ENCODE results near the gene ATP10B.
"Not testable (repeated sequence)": the region's sequence is repeated elsewhere in the genome, so short reads cannot be mapped to it uniquely, and the experiment has no call there.

- not testable (repeated sequence) for TF ChIP-seq E2F4 (CRISPR knock-in tag; IDR thresholded peaks at IDR 0.05; ENCODE audit: borderline replicate concordance, low read depth); ZNF512 (CRISPR knock-in tag; IDR thresholded peaks at IDR 0.05; ENCODE audit: borderline replicate concordance); CTCF (IDR thresholded peaks at IDR 0.05); RORB (CRISPR knock-in tag; IDR thresholded peaks at IDR 0.05); GRHL2 (CRISPR knock-in tag; IDR thresholded peaks at IDR 0.05; ENCODE audit: insufficient replicate concordance, severe bottlenecking); JUN (CRISPR knock-in tag; IDR thresholded peaks at IDR 0.05); TCF7 (CRISPR knock-in tag; IDR thresholded peaks at IDR 0.05; ENCODE audit: low read depth); MYBL2 (CRISPR knock-in tag; IDR thresholded peaks at IDR 0.05); ELF4 (CRISPR knock-in tag; IDR thresholded peaks at IDR 0.05; ENCODE audit: low read depth)
These were observed 41.4 kb upstream of the ATP10B start for GRCh38 chr5:160893180-160893964.

All from WTC11 (cell line).